HepG2 (cell line): Measurements from ENCODE around the gene CSPG5. TPM values are rescaled to one million over a fixed set of nuclear protein-coding genes. Genes with fewer than 3 reads are reported as not detected.

Experiments used
- ATAC-seq: fragments of 200-7000 bp; cut with Tn5 transposase; 3 replicates; pipeline ENCODE4 v1.9.1; 2020; ENCODE audit warnings: mild to moderate bottlenecking, moderate library complexity
- BruUV-seq: library from RNA; stranded (reverse); fragments of 400-500 nt; replicated peaks from 2 replicates; lab custom pipeline; 2021; lab: Mats Ljungman, UMichigan
- CTCF ChIA-PET: fragments of 300-600 bp; formaldehyde crosslinking; extraction: SDS; loops from one replicate; lab custom pipeline; 2021; ENCODE audit warnings: low total read pairs, inconsistent platforms, low intra/inter-chr PET ratio; lab: Yijun Ruan, JAX
- POLR2A ChIA-PET: fragments of 350-600 bp; sonication (Branson Sonifier 250); formaldehyde crosslinking; loops from one replicate; lab custom pipeline; 2020; ENCODE audit warnings: antibody characterized with exemption, inconsistent platforms; lab: Yijun Ruan, JAX
- DNase-seq: peaks from one replicate; pipeline ENCODE4 v3.0.0-alpha.2; 2015; ENCODE audit warnings: low spot score
- FAIRE-seq: peaks from 3 replicates; lab custom pipeline; 2011; peaks lifted over from hg19 to GRCh38; lab: Jason Lieb, UNC
- H2AFZ ChIP-seq: one replicate; pipeline ENCODE4 v1.6.1; 2011; ENCODE audit warnings: low read length, inconsistent platforms
- H3K27ac ChIP-seq: fragments of 300-600 bp; 3 replicates; pipeline ENCODE4 v1.8.0; 2011; ENCODE audit warnings: mixed run types, mild to moderate bottlenecking, mixed read lengths, low read length, inconsistent platforms; ENCODE audit not compliant: insufficient read depth; ENCODE audit errors: extremely low read length
- H3K27me3 ChIP-seq, 2 experiments: fragments of 200-600 bp in 1 of 2; 2 replicates in 1 of 2; 3 replicates in 1 of 2; pipeline versions ENCODE4 v1.6.0 to v1.8.0; 2011; ENCODE audit warnings: low read length in 2 of 2, mild to moderate bottlenecking in 2 of 2, moderate library complexity in 2 of 2, inconsistent platforms in 1 of 2; ENCODE audit not compliant: insufficient read depth in 2 of 2, control insufficient read depth in 1 of 2
- H3K36me3 ChIP-seq, 2 experiments: fragments of 200-600 bp in 1 of 2; replicated peaks in 1 of 2; 2 replicates in 1 of 2; 3 replicates in 1 of 2; pipeline versions ENCODE4 v1.5.1 to v1.8.0; 2011; ENCODE audit warnings: low read length in 2 of 2, inconsistent platforms in 1 of 2; ENCODE audit not compliant: insufficient read depth in 2 of 2, control insufficient read depth in 1 of 2
- H3K4me1 ChIP-seq: 2 replicates; pipeline ENCODE4 v1.5.1; 2012; ENCODE audit warnings: low read length, inconsistent platforms; ENCODE audit not compliant: insufficient read depth
- H3K4me2 ChIP-seq: 2 replicates; pipeline ENCODE4 v1.6.0; 2011; ENCODE audit warnings: low read depth, low read length, inconsistent platforms
- H3K4me3 ChIP-seq, 3 experiments: fragments of 200-600 bp in 1 of 3; sonication (generic), shearing (Covaris generic) in 1 of 3; replicated peaks in 1 of 3; 2 replicates each; pipeline ENCODE4 v1.5.1; 2011 to 2016; ENCODE audit warnings: low read length in 3 of 3, inconsistent platforms in 2 of 3, low read depth in 2 of 3, mild to moderate bottlenecking in 2 of 3, control low read depth in 1 of 3, mixed read lengths in 1 of 3; ENCODE audit not compliant: insufficient read depth in 1 of 3
- H3K79me2 ChIP-seq: one replicate; pipeline ENCODE4 v1.6.1; 2011; ENCODE audit warnings: low read length, inconsistent platforms; ENCODE audit not compliant: insufficient read depth
- H3K9ac ChIP-seq: 2 replicates; pipeline ENCODE4 v1.6.0; 2011; ENCODE audit warnings: mild to moderate bottlenecking, low read depth, low read length, inconsistent platforms; ENCODE audit not compliant: insufficient read depth
- H3K9me3 ChIP-seq: 2 replicates; pipeline ENCODE4 v1.5.1; 2012; ENCODE audit warnings: mild to moderate bottlenecking, low read length
- H4K20me1 ChIP-seq: 2 replicates; pipeline ENCODE4 v1.6.0; 2011; ENCODE audit warnings: inconsistent platforms, mild to moderate bottlenecking, low read length, moderate library complexity; ENCODE audit not compliant: insufficient read depth
- AHR ChIP-seq: IDR thresholded peaks from 2 replicates; pipeline ENCODE4 v1.6.1; 2018; ENCODE audit warnings: missing genetic modification reagents, missing compliant biosample characterization
- HNF4G ChIP-seq, 2 experiments: sonication (generic) in 1 of 2; formaldehyde crosslinking in 1 of 2; IDR thresholded peaks; 2 replicates each; pipeline versions ENCODE4 v1.4.0 to v1.6.1; 2011 to 2020; ENCODE audit warnings: borderline replicate concordance in 2 of 2, low read depth in 2 of 2, mild to moderate bottlenecking in 2 of 2, low read length in 1 of 2, missing genetic modification reagents in 1 of 2, moderate library complexity in 1 of 2
- NCOA5 ChIP-seq: sonication (generic); formaldehyde crosslinking; IDR thresholded peaks from 2 replicates; pipeline ENCODE4 v1.4.0; 2020; ENCODE audit warnings: missing genetic modification reagents
- NFE2L2 ChIP-seq: fragments of 150-350 bp; IDR thresholded peaks from 2 replicates; pipeline ENCODE4 v1.6.1; 2014; ENCODE audit warnings: low read length
- SKIL ChIP-seq: sonication (generic); formaldehyde crosslinking; IDR thresholded peaks from 2 replicates; pipeline ENCODE4 v1.8.0; 2022; ENCODE audit warnings: missing genetic modification reagents, mild to moderate bottlenecking, moderate library complexity, borderline replicate concordance
- SMARCE1 ChIP-seq: fragments of 450-650 bp; IDR thresholded peaks from 2 replicates; pipeline ENCODE4 v1.6.1; 2017; ENCODE audit warnings: borderline replicate concordance
- THAP8 ChIP-seq: sonication (generic); formaldehyde crosslinking; IDR thresholded peaks from 2 replicates; pipeline ENCODE4 v1.5.1; 2020; ENCODE audit warnings: missing genetic modification reagents, mild to moderate bottlenecking, borderline replicate concordance
- ZNF234 ChIP-seq: sonication (generic); formaldehyde crosslinking; conservative IDR thresholded peaks from 2 replicates; pipeline ENCODE4 v1.5.1; 2020; ENCODE audit warnings: mild to moderate bottlenecking, missing genetic modification reagents
- ZNF235 ChIP-seq: sonication (generic); formaldehyde crosslinking; IDR thresholded peaks from 2 replicates; pipeline ENCODE4 v1.8.1; 2023; ENCODE audit warnings: mild to moderate bottlenecking, missing genetic modification reagents, borderline replicate concordance
- ZNF333 ChIP-seq: sonication (generic); formaldehyde crosslinking; IDR thresholded peaks from 2 replicates; pipeline ENCODE4 v1.4.0; 2020; ENCODE audit warnings: mild to moderate bottlenecking, missing genetic modification reagents, borderline replicate concordance
- ZNF414 ChIP-seq: sonication (generic); formaldehyde crosslinking; IDR thresholded peaks from 2 replicates; pipeline ENCODE4 v1.5.0; 2020; ENCODE audit warnings: missing genetic modification reagents
- ZNF678 ChIP-seq: sonication (generic); formaldehyde crosslinking; IDR thresholded peaks from 2 replicates; pipeline ENCODE4 v1.4.0; 2020; ENCODE audit warnings: mild to moderate bottlenecking, missing genetic modification reagents
- ZNF770 ChIP-seq: sonication (generic); formaldehyde crosslinking; IDR thresholded peaks from 2 replicates; pipeline ENCODE4 v1.5.0; 2020; ENCODE audit warnings: mild to moderate bottlenecking, missing genetic modification reagents
- ZNF776 ChIP-seq: sonication (generic); formaldehyde crosslinking; IDR thresholded peaks from 2 replicates; pipeline ENCODE4 v1.4.0; 2020; ENCODE audit warnings: mild to moderate bottlenecking, missing genetic modification reagents
- WGBS: methylation state at CpG from one replicate; pipeline ENCODE4 v1.1.6; 2017; ENCODE audit warnings: low lambda C conversion rate; 5-methylcytosine and 5-hydroxymethylcytosine counted together
- in situ Hi-C: cut with HindIII; loops from 2 replicates; pipeline ENCODE4 v1.10.0; 2017; ENCODE audit warnings: low pct_unique_long_range_greater_than_20kb; ENCODE audit not compliant: extremely low pct_ligation_motif_present
- intact Hi-C: fragments of 100-400 bp; cut with micrococcal nuclease; formaldehyde crosslinking; loops from one replicate; pipeline ENCODE4 v1.10.0; 2022; ENCODE audit not compliant: unreplicated experiment
- polyA plus RNA-seq, 8 experiments: library from polyadenylated mRNA; depleted of rRNA in 3 of 8; stranded (reverse) in 7 of 8; unstranded in 1 of 8; fragments of >200 nt; fragmentation: Illumina TruSeq in 4 of 8; extraction: Trizol in 4 of 8; gene quantifications; 2 replicates each; pipeline versions ENCODE4 v1.2.1 to v1.2.3, GENCODE V29; 2011 to 2016; ENCODE audit warnings: low read depth in 4 of 8, missing spikeins in 1 of 8, mixed read lengths in 1 of 8; ENCODE audit not compliant: insufficient read depth in 1 of 8
- total RNA-seq, 5 experiments: library from RNA; depleted of rRNA; stranded (reverse); fragments of >200 nt; fragmentation: Illumina TruSeq; extraction: Trizol; gene quantifications; 2 replicates each; pipeline ENCODE4 v1.2.3, GENCODE V29; 2016; ENCODE audit warnings: low read depth in 1 of 5

CSPG5 gene
- total and polyA plus RNA-seq, 2 of the 13 experiments (the other 11 are each of a cell fraction or from before 2014, with no cell fraction given): 0.07 to 0.15 TPM

- H3K4me3 ChIP-seq: no peak overlapping the region
- no peaks in the 10 kb centered on the region for H3K9me3 ChIP-seq
- peaks cover 26 to 72% of the 10 kb centered on the region in 2 experiments for H3K36me3 ChIP-seq
- no peak overlapping the region for H3K27ac ChIP-seq
- no peak for DNase-seq
- H4K20me1 ChIP-seq: no peaks in the 10 kb centered on the region
- ChIA-PET POLR2A (no interaction called here), CTCF (no interaction called here)
- no peaks in the 10 kb centered on the region for H3K27me3 ChIP-seq
- no peaks in the 10 kb centered on the region for H3K4me1 ChIP-seq
- intact Hi-C loops (no loop called here), in situ Hi-C loops (no loop called here)
- no TSS peak for BruUV-seq
- WGBS: 48% methylated on average over 2 of the region's 2 CpGs
- H3K79me2 ChIP-seq: no peaks in the 10 kb centered on the region
- H2AFZ ChIP-seq: no peak overlapping the region
- FAIRE-seq: no peak
- ATAC-seq: no peak
- no peak overlapping the region for H3K9ac ChIP-seq
- H3K4me2 ChIP-seq: no peak overlapping the region
- TF ChIP-seq HNF4G (IDR thresholded peaks at IDR 0.05; ENCODE audit: borderline replicate concordance, low read depth, low read length): no peak
- TF ChIP-seq HNF4G (CRISPR knock-in tag; IDR thresholded peaks at IDR 0.05; ENCODE audit: borderline replicate concordance, low read depth): no peak
- no peak for TF ChIP-seq NCOA5
- no peak for TF ChIP-seq ZNF678 (CRISPR knock-in tag)
- TF ChIP-seq AHR: no peak
- no peak for TF ChIP-seq ZNF235
- no peak for TF ChIP-seq SKIL (CRISPR knock-in tag)
- TF ChIP-seq NFE2L2: no peak
- TF ChIP-seq ZNF776 (CRISPR knock-in tag): no peak
- TF ChIP-seq ZNF333 (CRISPR knock-in tag): no peak
- no peak for TF ChIP-seq ZNF234
- no peak for TF ChIP-seq ZNF770 (CRISPR knock-in tag)
- no peak for TF ChIP-seq THAP8 (CRISPR knock-in tag)
- no peak for TF ChIP-seq SMARCE1
- no peak for TF ChIP-seq ZNF414 (CRISPR knock-in tag)
Observed at GRCh38 chr3:47605652-47606051, 27.0 kb upstream of the CSPG5 start.
